ENCODE data around the gene COL5A1.

The COL5A1 gene

DNA sequence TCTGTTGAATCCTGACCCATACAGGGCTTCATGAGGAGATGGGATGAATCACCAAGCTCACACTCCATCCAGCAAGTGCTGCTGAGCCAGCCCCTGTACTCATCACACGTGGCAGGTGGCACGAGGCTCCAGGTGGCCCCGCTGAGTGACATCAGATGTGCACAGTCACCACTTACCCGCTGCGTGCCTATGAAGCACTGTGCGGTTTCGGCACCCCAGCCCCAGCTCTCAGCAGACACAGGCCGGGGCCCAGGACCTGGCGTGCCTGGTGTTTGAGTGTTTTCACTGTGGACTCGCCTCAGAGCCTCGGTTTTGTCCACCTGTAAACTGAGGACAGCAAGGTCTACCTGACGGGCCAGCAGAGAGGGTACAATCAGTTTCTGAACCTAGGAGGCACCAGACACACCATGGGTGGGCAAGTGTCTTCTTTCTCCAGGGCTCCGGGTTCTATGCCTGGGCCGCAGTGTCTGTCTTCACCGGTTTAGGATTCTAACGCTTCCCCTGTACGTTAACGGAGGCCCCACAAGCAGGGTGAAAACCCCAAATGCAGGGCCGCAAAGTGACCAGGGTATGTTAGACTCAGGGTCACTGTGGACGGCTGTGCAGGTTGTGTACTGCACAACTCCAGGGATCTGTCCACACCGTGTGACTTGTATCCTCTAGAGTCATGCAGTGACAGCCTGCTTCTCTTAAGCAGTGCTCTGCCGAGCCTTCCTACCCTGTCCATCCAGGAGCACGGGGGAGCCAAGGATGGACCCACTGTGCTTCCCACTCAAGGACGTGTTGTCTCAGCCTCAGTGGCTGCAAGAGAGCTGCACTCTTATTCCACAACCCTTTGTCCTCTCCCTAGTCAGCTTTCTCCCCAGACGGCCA lies 44.3 kb upstream of the COL5A1 start:
- H3K4me3 ChIP-seq (ENCODE audit: low read length), result no peak overlapping the region
- TF ChIP-seq, protein P1, sequence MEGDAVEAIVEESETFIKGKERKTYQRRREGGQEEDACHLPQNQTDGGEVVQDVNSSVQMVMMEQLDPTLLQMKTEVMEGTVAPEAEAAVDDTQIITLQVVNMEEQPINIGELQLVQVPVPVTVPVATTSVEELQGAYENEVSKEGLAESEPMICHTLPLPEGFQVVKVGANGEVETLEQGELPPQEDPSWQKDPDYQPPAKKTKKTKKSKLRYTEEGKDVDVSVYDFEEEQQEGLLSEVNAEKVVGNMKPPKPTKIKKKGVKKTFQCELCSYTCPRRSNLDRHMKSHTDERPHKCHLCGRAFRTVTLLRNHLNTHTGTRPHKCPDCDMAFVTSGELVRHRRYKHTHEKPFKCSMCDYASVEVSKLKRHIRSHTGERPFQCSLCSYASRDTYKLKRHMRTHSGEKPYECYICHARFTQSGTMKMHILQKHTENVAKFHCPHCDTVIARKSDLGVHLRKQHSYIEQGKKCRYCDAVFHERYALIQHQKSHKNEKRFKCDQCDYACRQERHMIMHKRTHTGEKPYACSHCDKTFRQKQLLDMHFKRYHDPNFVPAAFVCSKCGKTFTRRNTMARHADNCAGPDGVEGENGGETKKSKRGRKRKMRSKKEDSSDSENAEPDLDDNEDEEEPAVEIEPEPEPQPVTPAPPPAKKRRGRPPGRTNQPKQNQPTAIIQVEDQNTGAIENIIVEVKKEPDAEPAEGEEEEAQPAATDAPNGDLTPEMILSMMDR (IDR thresholded peaks at IDR 0.05; ENCODE audit: insufficient read depth, low read depth, low read length, missing control alignments), result no peak
- DNase-seq (ENCODE audit: low read depth), result no peak

DNA sequence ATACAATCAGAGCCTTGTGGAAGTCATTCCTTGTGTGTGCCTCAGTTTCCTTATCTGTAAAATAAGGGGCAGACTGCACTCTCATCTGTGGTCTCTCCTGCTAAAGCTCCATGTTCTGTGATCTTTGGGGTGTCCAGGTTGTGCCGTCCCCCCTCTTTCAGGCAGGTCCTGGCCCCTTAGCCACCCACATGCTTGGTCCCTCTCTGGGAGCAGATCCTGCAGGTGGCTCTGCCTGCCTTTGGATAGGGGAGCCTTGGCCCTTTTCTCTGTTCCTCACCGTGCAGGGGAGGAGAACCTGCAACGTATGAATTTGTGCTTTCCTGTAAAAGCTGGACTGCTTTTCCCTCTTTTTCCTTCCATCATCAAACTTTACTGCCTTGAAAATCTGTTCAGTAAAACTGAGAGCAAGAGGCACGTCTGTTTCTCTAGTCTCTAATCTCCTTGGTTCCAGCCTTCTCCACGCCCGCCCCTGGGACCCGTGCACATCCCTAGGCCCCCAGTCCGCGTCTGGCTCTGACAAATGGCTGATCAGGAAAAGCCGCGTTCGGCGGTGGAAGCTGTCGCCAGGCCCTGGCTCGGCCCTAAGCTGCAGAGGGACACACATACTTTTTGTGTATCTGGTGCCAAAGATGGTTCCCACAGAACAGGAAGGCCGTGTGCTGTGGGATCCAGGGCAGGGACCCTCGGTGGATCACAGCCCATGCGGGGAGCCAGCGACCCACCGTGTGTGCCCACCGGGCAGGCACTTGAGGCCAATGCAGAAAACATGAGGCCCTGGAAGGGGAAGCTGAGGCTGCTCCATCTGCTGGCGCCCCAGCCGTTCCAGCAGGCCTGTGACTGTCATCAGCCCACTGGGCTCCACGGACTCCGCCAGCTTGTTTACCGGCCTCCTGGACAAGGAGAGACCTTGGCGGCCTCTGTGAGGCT lies 43.4 kb upstream of the COL5A1 start:
- DNase-seq (ENCODE audit: low read depth), result no peak
- no peak overlapping the region for H3K4me3 ChIP-seq (ENCODE audit: low read length)
- TF ChIP-seq, protein P1 (IDR thresholded peaks at IDR 0.05; ENCODE audit: insufficient read depth, low read depth, low read length, missing control alignments), result no peak

DNA sequence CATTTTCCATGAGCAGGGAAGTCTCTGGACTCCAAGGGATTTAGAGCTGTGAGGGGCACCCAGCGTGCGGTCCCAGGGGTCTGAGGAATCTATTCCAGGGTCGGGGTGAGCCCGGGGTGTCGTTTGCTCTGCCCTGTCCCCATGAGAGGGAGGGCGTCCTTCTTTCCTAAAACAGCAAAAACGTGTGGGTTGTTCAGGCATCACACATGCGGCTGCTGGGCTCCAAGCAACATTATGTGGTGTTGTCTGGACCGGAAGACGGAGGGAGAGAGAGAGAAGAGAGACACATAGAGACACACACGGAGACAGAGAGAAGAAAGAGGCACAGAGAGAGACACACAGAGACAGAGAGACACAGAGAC lies 42.7 kb upstream of the COL5A1 start:
- TF ChIP-seq, protein P1 (IDR thresholded peaks at IDR 0.05; ENCODE audit: insufficient read depth, low read depth, low read length, missing control alignments), result no peak
- H3K4me3 ChIP-seq (ENCODE audit: low read length), result no peak overlapping the region
- DNase-seq (ENCODE audit: low read depth), result no peak

DNA sequence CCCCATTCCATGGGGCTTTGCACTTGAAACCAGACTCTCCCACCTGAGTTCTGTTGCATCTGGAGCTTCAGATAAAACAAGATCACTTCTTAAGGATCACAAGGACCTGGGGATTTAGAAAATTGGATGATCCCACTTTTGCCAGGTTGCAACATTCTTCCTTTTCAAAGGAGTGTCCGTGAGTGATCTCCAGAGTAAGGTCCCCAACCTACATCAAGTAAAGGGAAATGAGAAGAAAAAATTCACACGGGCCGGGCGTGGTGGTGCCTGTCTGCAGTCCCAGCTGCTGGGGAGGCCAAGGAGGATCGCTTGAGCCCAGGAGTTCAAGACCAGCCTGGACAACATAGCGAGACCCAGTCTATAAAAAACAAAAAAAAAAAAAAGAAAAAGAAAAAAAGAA lies 41.2 kb upstream of the COL5A1 start:
- no peak overlapping the region for H3K4me3 ChIP-seq (ENCODE audit: low read length)
- no peak for DNase-seq (ENCODE audit: low read depth)
- TF ChIP-seq, protein P1 (IDR thresholded peaks at IDR 0.05; ENCODE audit: insufficient read depth, low read depth, low read length, missing control alignments), result no peak

DNA sequence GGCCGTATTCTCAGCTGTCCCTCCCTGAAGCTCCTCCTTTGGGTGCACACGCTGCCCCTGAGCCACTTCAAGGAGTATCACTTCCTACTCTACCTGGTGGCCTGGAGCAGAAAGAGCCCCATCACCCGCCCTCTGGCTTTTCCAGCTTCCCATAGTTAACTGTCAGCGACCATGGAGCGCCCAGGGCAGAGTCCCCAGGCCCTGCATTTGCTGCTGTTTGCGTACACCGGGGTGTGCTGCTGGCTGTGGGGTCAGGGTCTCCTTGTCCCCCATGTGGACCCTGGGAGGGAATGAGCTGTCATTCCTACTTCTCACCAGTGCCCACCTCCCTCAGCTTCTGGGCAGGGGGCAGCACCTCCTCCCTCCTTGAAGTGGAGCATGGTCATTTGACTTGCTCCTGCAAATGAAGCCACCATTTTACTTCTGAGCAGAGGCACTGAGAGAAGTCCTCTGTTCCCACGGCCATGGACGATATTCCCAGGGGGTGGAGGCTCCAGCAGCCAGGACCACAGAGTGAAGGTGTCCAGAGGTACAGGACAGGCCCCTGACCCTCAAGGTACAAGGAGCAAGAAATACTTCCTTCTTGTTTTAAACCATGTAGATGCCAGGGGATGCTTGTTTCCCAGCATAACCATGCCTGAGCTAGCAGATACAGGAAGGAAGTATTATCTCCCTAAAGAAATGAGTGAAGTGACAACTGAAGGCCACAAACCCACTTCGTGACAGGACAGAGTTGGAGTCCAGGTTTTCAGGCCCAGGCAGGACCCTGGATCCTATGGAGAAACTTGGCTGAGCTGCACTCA lies 40.6 kb upstream of the COL5A1 start:
- no peak overlapping the region for H3K4me3 ChIP-seq (ENCODE audit: low read length)
- DNase-seq (ENCODE audit: low read depth), result no peak
- TF ChIP-seq, protein P1 (IDR thresholded peaks at IDR 0.05; ENCODE audit: insufficient read depth, low read depth, low read length, missing control alignments), result no peak

DNA sequence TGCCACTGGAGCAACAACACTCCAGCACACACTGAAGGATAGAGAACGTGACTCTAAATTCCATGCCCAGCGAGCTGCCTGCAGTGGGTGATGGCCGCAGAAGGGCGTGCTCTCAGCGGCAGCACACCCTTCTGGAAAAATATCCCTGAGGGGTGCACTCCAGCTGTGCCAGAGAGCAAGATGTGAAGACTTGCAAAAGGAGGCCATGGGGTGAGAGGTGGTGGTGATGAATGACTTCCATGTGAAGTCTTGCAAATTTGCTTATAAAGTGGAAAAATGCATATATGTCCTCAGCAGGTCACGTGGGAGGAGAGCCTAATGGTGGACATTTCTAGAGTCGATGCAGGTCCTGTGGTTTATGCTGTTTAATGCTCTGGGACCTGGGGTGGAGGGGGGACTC lies 39.8 kb upstream of the COL5A1 start:
- TF ChIP-seq, protein P1 (IDR thresholded peaks at IDR 0.05; ENCODE audit: insufficient read depth, low read depth, low read length, missing control alignments), result no peak
- no peak for DNase-seq (ENCODE audit: low read depth)
- H3K4me3 ChIP-seq (ENCODE audit: low read length), result no peak overlapping the region
